Esophagus (tissue), 2 donors: ENCODE measurements around the gene PHF10. TPM values are rescaled to one million over a fixed set of nuclear protein-coding genes. Genes with fewer than 3 reads are reported as not detected.
"Not testable (repeated sequence)": the region's sequence is repeated elsewhere in the genome, so short reads cannot be mapped to it uniquely, and the experiment has no call there.

Experiments used
- H3K27ac ChIP-seq, 2 donors: one replicate each; pipeline ENCODE4 v1.5.1; 2013; ENCODE audit warnings: low read depth in 2 of 2, mild to moderate bottlenecking in 2 of 2, inconsistent platforms in 1 of 2, low read length in 1 of 2, moderate library complexity in 1 of 2
- H3K27me3 ChIP-seq, 2 donors: one replicate each; pipeline ENCODE4 v1.6.1; 2013; ENCODE audit warnings: low read length in 2 of 2, control low read depth in 1 of 2, mild to moderate bottlenecking in 1 of 2; ENCODE audit not compliant: insufficient read depth in 2 of 2, control insufficient read depth in 1 of 2
- H3K36me3 ChIP-seq, 2 donors: one replicate each; pipeline ENCODE4 v1.6.1; 2013; ENCODE audit warnings: low read length in 1 of 2; ENCODE audit not compliant: control insufficient read depth in 2 of 2, insufficient read depth in 2 of 2
- H3K4me1 ChIP-seq, 2 donors: one replicate each; pipeline ENCODE4 v1.6.1; 2013; ENCODE audit warnings: low read length in 1 of 2; ENCODE audit not compliant: control insufficient read depth in 2 of 2, insufficient read depth in 2 of 2
- H3K4me3 ChIP-seq, 2 donors: one replicate each; pipeline ENCODE4 v1.5.1; 2013; ENCODE audit warnings: low read length in 2 of 2, mild to moderate bottlenecking in 2 of 2, low read depth in 1 of 2, moderate library complexity in 1 of 2
- H3K9me3 ChIP-seq, 2 donors: one replicate each; pipeline ENCODE4 v1.6.1; 2013; ENCODE audit warnings: mild to moderate bottlenecking in 2 of 2, low read depth in 1 of 2, low read length in 1 of 2, moderate library complexity in 1 of 2; ENCODE audit not compliant: control insufficient read depth in 2 of 2, insufficient read depth in 1 of 2
- WGBS, 2 donors: extraction: QIAGEN DNeasy Blood & Tissue Kit; methylation state at CpG; one replicate each; pipeline ENCODE4 v1.1.7; 2013; 5-methylcytosine and 5-hydroxymethylcytosine counted together
- polyA plus RNA-seq, 2 donors: library from polyadenylated mRNA; stranded (reverse); fragments of 200-250 nt; gene quantifications; one replicate each; pipeline ENCODE4 v1.2.3, GENCODE V29; 2013
- donor health status: healthy with polysubstance abuse.
- donor health status: Bipolar disorder and iron deficiency.

Gene PHF10
- polyA plus RNA-seq, 2 donors: 30.0 to 30.8 TPM

- peaks cover 0 to under 1% of the 10 kb centered on the region in 2 donors for H3K4me1 ChIP-seq
- H3K27ac ChIP-seq: no peak overlapping the region
- H3K9me3 ChIP-seq: no peaks in the 10 kb centered on the region
- no peaks in the 10 kb centered on the region for H3K27me3 ChIP-seq
- WGBS, 2 donors: 91 to 98% methylated on average over 2 of the region's 2 CpGs
- H3K4me3 ChIP-seq: no peak overlapping the region
- no peaks in the 10 kb centered on the region for H3K36me3 ChIP-seq
Measured at GRCh38 chr6:169707772-169708171, 16.5 kb downstream of the PHF10 start.

DNA sequence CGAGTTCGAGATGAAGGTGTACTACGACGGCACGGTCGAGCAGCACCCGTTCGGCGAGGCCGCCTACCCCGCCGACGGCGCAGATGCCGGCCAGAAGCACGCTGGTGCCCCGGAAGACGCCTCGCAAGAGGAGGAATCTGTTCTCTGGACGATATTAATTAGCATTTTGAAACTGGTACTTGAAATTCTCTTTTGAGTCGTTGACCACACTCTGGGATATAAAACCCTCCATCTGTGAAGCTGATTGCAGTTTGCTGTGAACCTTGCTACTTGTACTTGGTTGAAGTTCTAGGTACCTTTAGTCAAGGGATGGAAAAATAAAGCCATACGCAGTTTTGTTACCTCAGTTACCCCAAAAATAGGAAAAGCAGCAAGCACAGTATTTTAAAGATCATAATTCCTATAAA is 21.5 kb downstream of the PHF10 start:
- Histone ChIP-seq H3K9me3 (no peaks in the 10 kb centered on the region), H3K36me3 (no peaks in the 10 kb centered on the region), H3K4me3 (peak overlapping the region; percentile 87 to 100), H3K4me1 (peaks cover 0 to 17% of the 10 kb centered on the region in 2 donors), H3K27me3 (no peaks in the 10 kb centered on the region), H3K27ac (peak overlapping the region; percentile 96)
- WGBS, 2 donors: 2 to 3% methylated on average over 22 of the region's 22 CpGs

DNA sequence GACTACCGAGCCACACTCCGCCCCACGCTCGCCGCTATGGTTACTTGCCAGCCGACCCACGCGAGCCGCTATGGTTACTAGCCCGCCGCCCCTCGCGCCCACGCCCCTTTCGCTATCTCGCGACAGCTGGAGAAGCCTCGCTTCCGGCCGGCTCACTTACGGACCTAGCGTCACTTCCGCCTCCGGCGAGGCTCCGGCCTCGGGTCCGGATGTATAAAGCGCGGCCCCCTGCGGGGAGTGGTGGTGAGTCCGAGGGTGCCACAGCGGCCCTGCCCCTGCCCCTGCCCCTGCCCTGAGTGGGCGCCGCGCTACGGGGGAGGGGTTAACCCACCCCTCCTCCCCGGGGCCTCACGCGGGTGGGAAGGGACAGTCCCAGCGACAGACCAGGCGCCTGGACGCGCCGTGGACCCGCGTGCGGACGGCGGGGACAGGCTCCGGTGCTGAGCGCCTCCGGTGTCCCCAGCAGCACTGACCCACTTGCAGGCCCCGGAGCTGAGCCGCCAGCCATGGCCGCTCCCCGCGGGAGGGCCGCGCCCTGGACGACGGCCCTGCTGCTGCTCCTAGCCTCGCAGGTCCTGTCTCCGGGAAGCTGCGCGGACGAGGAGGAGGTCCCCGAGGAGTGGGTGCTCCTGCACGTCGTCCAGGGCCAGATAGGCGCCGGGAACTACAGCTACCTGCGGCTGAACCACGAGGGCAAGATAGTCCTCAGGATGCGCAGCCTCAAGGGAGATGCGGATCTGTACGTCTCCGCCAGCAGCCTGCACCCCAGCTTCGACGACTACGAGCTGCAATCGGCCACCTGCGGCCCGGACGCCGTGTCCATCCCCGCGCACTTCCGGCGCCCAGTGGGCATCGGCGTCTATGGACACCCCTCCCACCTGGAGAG is 22.1 kb downstream of the PHF10 start, which contains the start of the genes C6orf120 and WDR27:
Gene C6orf120, plus strand, starts transcription at position 173 of the 886 bp plus-strand sequence. Its CDS starts 334 bp downstream, at position 507.
Gene WDR27, minus strand, starts transcription at position 76 of the 886 bp plus-strand sequence. CDS start 13,024 bp downstream, outside the sequence.
- Histone ChIP-seq H3K27ac (peak within 1 kb of the TSS; percentile 96), H3K4me1 (peaks cover 0 to 17% of the 10 kb centered on the region in 2 donors), H3K4me3 (peak within 1 kb of the TSS; percentile 87 to 100), H3K9me3 (no peaks in the 10 kb centered on the region), H3K27me3 (no peaks in the 10 kb centered on the region), H3K36me3 (no peaks in the 10 kb centered on the region)
- WGBS, 2 donors: 1% methylated on average over 79 to 92 of the region's 92 CpGs

GRCh38 chr6:169701311-169701953 is 22.9 kb downstream of the PHF10 start:
- 0% methylated on average over 42 to 54 of the region's 54 CpGs for WGBS, 2 donors
- Histone ChIP-seq H3K36me3 (no peaks in the 10 kb centered on the region), H3K9me3 (no peaks in the 10 kb centered on the region), H3K4me1 (peaks cover 0 to 17% of the 10 kb centered on the region in 2 donors), H3K27me3 (no peaks in the 10 kb centered on the region), H3K4me3 (peak overlapping the region; percentile 87 to 100), H3K27ac (peak overlapping the region; percentile 96)

DNA sequence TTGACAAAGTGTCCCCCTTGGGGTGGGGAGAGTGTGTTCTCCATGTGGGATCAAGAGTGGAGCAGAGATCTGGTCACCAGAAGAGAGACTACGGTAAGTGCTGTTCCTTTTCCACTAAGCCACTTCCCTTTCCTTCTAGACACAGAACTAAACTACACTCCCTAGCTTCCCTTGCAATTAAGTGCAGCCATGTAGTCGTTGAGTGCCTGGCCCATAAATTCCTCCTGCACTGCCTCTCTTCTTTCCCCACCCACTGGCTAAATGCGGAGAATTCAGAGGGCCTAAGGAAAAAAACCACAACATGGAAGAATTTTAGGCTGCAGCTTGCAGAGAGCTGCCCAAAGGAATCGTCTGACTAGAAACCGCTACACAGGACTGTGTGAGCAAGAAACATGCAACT is 24.0 kb downstream of the PHF10 start:
- no peak overlapping the region for H3K4me3 ChIP-seq

DNA sequence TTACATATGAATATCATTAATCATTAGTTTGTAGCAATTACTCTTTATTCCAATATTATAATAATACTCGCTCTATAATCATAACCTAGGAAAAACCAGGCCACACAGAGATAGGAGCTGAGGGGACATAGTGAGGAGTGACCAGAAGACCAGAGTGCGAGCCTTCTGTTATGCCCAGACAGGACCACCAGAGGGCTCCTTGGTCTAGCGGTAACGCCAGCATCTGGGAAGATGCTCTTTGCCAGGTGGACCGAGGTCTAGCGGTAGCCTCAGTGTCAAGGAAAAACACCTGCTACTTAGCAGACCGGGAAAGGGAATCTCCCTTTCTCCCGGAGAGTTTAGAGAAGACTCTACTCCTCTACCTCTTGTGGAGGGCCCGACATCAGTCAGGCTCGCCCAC is 27.2 kb downstream of the PHF10 start:
- not testable (repeated sequence) for H3K9me3 ChIP-seq, H3K27me3 ChIP-seq, H3K4me3 ChIP-seq, H3K36me3 ChIP-seq, H3K27ac ChIP-seq
- 85 to 86% methylated on average over 10 of the region's 10 CpGs for WGBS, 2 donors
- peaks cover 0 to 13% of the 10 kb centered on the region in 2 donors for H3K4me1 ChIP-seq

More for the DNA sequence above, 24.0 kb downstream of the PHF10 start:
- Histone ChIP-seq H3K9me3 (no peaks in the 10 kb centered on the region), H3K36me3 (no peaks in the 10 kb centered on the region), H3K27ac (peak overlapping the region in 1 of 2 donors; percentile 15), H3K27me3 (no peaks in the 10 kb centered on the region), H3K4me1 (peaks cover 0 to 17% of the 10 kb centered on the region in 2 donors)
- 50 to 51% methylated on average over 5 of the region's 5 CpGs for WGBS, 2 donors

DNA sequence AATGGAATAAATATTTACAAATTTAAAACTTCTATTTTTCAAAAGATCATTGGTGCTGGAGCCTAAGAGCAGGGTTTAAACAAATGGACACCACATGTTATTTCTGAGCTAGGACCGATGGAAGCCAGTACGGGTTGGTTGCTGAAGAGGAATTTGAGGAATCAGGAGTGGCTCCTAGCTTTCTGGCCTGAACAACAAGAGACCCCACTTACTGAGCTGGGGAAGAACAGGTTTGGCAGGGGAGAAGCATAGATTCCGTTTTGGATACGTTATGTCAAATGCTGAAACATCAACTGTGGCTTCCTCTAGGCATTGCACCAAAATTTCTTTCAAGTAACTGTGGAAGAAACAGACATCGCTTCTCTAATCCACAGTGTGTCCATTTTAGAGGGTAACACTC is 29.2 kb downstream of the PHF10 start:
- Histone ChIP-seq H3K9me3 (no peaks in the 10 kb centered on the region), H3K4me1 (peaks cover 0 to 13% of the 10 kb centered on the region in 2 donors), H3K36me3 (peaks cover 0 to 2% of the 10 kb centered on the region in 2 donors), H3K27ac (no peak overlapping the region), H3K27me3 (no peaks in the 10 kb centered on the region), H3K4me3 (no peak overlapping the region)
- 83 to 92% methylated on average over 5 of the region's 5 CpGs for WGBS, 2 donors

GRCh38 chr6:169692516-169692915 is 31.8 kb downstream of the PHF10 start:
- Histone ChIP-seq H3K4me1 (no peaks in the 10 kb centered on the region), H3K27ac (no peak overlapping the region), H3K36me3 (peaks cover 0 to 2% of the 10 kb centered on the region in 2 donors), H3K9me3 (peaks cover 0 to 3% of the 10 kb centered on the region in 2 donors), H3K27me3 (no peaks in the 10 kb centered on the region), H3K4me3 (no peak overlapping the region)
- WGBS, 2 donors: 95% methylated on average over 3 of the region's 3 CpGs

DNA sequence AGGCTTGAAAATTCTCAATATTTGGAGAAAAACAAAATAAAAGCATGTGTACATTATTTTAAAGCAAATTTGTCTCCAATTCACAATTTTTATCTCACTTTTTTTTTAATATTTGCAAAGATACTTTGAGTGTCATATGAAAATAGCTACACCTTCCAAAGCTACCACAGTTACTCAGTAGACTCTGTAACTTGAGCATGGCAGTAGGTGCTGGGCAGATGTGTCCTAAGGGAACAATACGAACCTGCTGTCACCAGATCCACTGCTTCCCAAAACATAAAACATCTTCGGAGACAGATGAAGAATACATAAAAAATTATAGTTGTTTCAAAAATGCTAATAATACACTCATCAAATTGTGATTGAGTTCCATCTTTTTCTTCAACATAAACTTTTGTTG is 33.0 kb downstream of the PHF10 start:
- Histone ChIP-seq H3K27ac (no peak overlapping the region), H3K36me3 (peaks cover 0 to 2% of the 10 kb centered on the region in 2 donors), H3K9me3 (peaks cover 0 to 3% of the 10 kb centered on the region in 2 donors), H3K4me3 (no peak overlapping the region), H3K27me3 (no peaks in the 10 kb centered on the region), H3K4me1 (no peaks in the 10 kb centered on the region)
- 94 to 99% methylated on average over 2 of the region's 2 CpGs for WGBS, 2 donors
